ENCODE results near the gene PITHD1.
"Not testable (repeated sequence)": the region's sequence is repeated elsewhere in the genome, so short reads cannot be mapped to it uniquely, and the experiment has no call there.

The PITHD1 gene

GRCh38 chr1:23779826-23780371 is 1.7 kb downstream of the PITHD1 start:
- Histone ChIP-seq H3K4me3 (ENCODE audit: low read depth, low read length) (peak overlapping the region; percentile 83), H3K27me3 (replicated peaks) (no peaks in the 10 kb centered on the region), H3K27ac (peak overlapping the region; percentile 75), H3K36me3 (replicated peaks) (peaks cover 11% of the 10 kb centered on the region)
- no peak for DNase-seq
- TF ChIP-seq CTCF (IDR thresholded peaks at IDR 0.05; ENCODE audit: low read depth, low read length, missing control alignments): no peak
- in situ Hi-C loops (cut with HindIII; ENCODE audit: low pct_ligation_motif_present, low sequenced_read_pairs): no loop called here

GRCh38 chr1:23783141-23783540 is 4.9 kb downstream of the PITHD1 start:
- H3K27ac ChIP-seq; H3K4me3 ChIP-seq (ENCODE audit: low read depth, low read length); H3K27me3 ChIP-seq (replicated peaks); DNase-seq; in situ Hi-C loops (cut with HindIII; ENCODE audit: low pct_ligation_motif_present, low sequenced_read_pairs): not testable (repeated sequence)
- peaks cover 27% of the 10 kb centered on the region for H3K36me3 ChIP-seq (replicated peaks)

- Histone ChIP-seq H3K36me3 (replicated peaks) (peaks cover 33% of the 10 kb centered on the region), H3K4me3 (ENCODE audit: low read depth, low read length) (no peak overlapping the region), H3K27ac (no peak overlapping the region), H3K27me3 (replicated peaks) (no peaks in the 10 kb centered on the region)
- in situ Hi-C loops (cut with HindIII; ENCODE audit: low pct_ligation_motif_present, low sequenced_read_pairs): no loop called here
- DNase-seq: no peak
- TF ChIP-seq CTCF (IDR thresholded peaks at IDR 0.05; ENCODE audit: low read depth, low read length, missing control alignments): no peak
Measured at GRCh38 chr1:23784846-23785245, 6.6 kb downstream of the PITHD1 start.

GRCh38 chr1:23787701-23788100 is 9.5 kb downstream of the PITHD1 start:
- peaks cover 30% of the 10 kb centered on the region for H3K36me3 ChIP-seq (replicated peaks)
- DNase-seq: no peak
- no peak for TF ChIP-seq CTCF (IDR thresholded peaks at IDR 0.05; ENCODE audit: low read depth, low read length, missing control alignments)
- no peaks in the 10 kb centered on the region for H3K27me3 ChIP-seq (replicated peaks)
- no peak overlapping the region for H3K4me3 ChIP-seq (ENCODE audit: low read depth, low read length)
- H3K27ac ChIP-seq: no peak overlapping the region
- in situ Hi-C loops (cut with HindIII; ENCODE audit: low pct_ligation_motif_present, low sequenced_read_pairs): no loop called here

GRCh38 chr1:23788695-23789094 is 10.5 kb downstream of the PITHD1 start:
- TF ChIP-seq CTCF (IDR thresholded peaks at IDR 0.05; ENCODE audit: low read depth, low read length, missing control alignments): no peak
- H3K36me3 ChIP-seq (replicated peaks): peaks cover 40% of the 10 kb centered on the region

GRCh38 chr1:23790696-23791515 is 12.7 kb downstream of the PITHD1 start, which contains the start of gene LYPLA2:
Gene LYPLA2 (plus strand): TSS chr1:23791145. CDS start chr1:23792683, 1,538 bp downstream.
- Histone ChIP-seq H3K4me3 (ENCODE audit: low read depth, low read length) (peak within 1 kb of the TSS; percentile 88), H3K27ac (peak within 1 kb of the TSS; percentile 65), H3K27me3 (replicated peaks) (no peaks in the 10 kb centered on the region), H3K36me3 (replicated peaks) (peaks cover 39% of the 10 kb centered on the region)
- in situ Hi-C loops (cut with HindIII; ENCODE audit: low pct_ligation_motif_present, low sequenced_read_pairs): no loop called here
- no peak for TF ChIP-seq CTCF (IDR thresholded peaks at IDR 0.05; ENCODE audit: low read depth, low read length, missing control alignments)
- DNase-seq: peak; percentile 88

More at GRCh38 chr1:23788695-23789094, 10.5 kb downstream of the PITHD1 start:
- no peak overlapping the region for H3K27ac ChIP-seq
- DNase-seq: no peak
- H3K4me3 ChIP-seq (ENCODE audit: low read depth, low read length): no peak overlapping the region
- no peaks in the 10 kb centered on the region for H3K27me3 ChIP-seq (replicated peaks)
- in situ Hi-C loops (cut with HindIII; ENCODE audit: low pct_ligation_motif_present, low sequenced_read_pairs): no loop called here
